Psoas muscle (tissue), 8 donors: Measurements from ENCODE around the gene FBXO36. TPM values are rescaled to one million over a fixed set of nuclear protein-coding genes. Genes with fewer than 3 reads are reported as not detected.

Experiments used
- ATAC-seq, 4 donors: fragments of 200-7000 bp; cut with Tn5 transposase; one replicate each; pipeline ENCODE4 v1.9.1; 2020; ENCODE audit warnings: moderate library complexity in 3 of 4, mild to moderate bottlenecking in 2 of 4
- DNase-seq, 2 donors: peaks; one replicate each; pipeline ENCODE4 v3.0.0-alpha.2; 2020
- H3K27ac ChIP-seq: fragments of 200-600 bp; one replicate; pipeline ENCODE4 v1.8.0; 2022
- H3K27me3 ChIP-seq, 3 donors: fragments of 200-600 bp in 1 of 3; one replicate each; pipeline versions ENCODE4 v1.6.1 to v1.8.0; 2013 to 2022; ENCODE audit warnings: low read length in 2 of 3, mild to moderate bottlenecking in 2 of 3, moderate library complexity in 1 of 3; ENCODE audit not compliant: insufficient read depth in 3 of 3
- H3K36me3 ChIP-seq, 2 donors: fragments of 200-600 bp in 1 of 2; one replicate each; pipeline versions ENCODE4 v1.6.1 to v1.8.0; 2013 to 2022; ENCODE audit warnings: low read depth in 1 of 2, mild to moderate bottlenecking in 1 of 2, moderate library complexity in 1 of 2; ENCODE audit not compliant: insufficient read depth in 1 of 2
- H3K4me1 ChIP-seq: fragments of 200-600 bp; one replicate; pipeline ENCODE4 v1.8.0; 2022
- H3K4me3 ChIP-seq: fragments of 200-600 bp; one replicate; pipeline ENCODE4 v1.8.0; 2022; ENCODE audit warnings: mild to moderate bottlenecking
- H3K9me3 ChIP-seq: fragments of 200-600 bp; one replicate; pipeline ENCODE4 v1.8.0; 2022
- CTCF ChIP-seq: fragments of 200-600 bp; IDR thresholded peaks from one replicate; pipeline ENCODE4 v1.8.0; 2022; ENCODE audit warnings: antibody characterized with exemption
- WGBS, 3 donors: extraction: QIAGEN DNeasy Blood & Tissue Kit; methylation state at CpG; one replicate each; pipeline versions ENCODE4 v1.1.6 to v1.1.7; 2013; 5-methylcytosine and 5-hydroxymethylcytosine counted together
- intact Hi-C, 2 donors: fragments of 100-400 bp; cut with DNase I; formaldehyde crosslinking; loops; one replicate each; pipeline versions ENCODE4 v1.11.0 to v1.14.2; 2022
- polyA plus RNA-seq, 3 donors: library from polyadenylated mRNA; stranded (reverse); fragments of 200-250 nt; gene quantifications; one replicate each; pipeline ENCODE4 v1.2.3, GENCODE V29; 2013
- total RNA-seq, 4 donors: library from RNA; stranded (reverse); fragmentation: NEBNext Ultra II Directional in 2 of 4; extraction: Animal tissue kit (Norgen Biotek cat#: 25700) in 2 of 4; gene quantifications; one replicate each; pipeline versions ENCODE4 v1.2.1 to v1.2.4, GENCODE V29; 2021 to 2023
- donor health status: healthy with polysubstance abuse.
- donor health status: DM: no; HTN: no; CAD: no; lungs with moderate emphysema.
- donor health status: Bipolar disorder and iron deficiency.
- donor health status: healthy.
- donor health status: DM: yes; HTN: yes; CAD: no.
- donor health status: DM: no; HTN: no; CAD: no.
- donor health status: DM: no; HTN: no; CAD: no.
- donor health status: DM: yes; HTN: yes; CAD: no.

FBXO36 gene
- total and polyA plus RNA-seq, 7 donors = 0.21 to 1.2 (median 0.60) TPM

- Histone ChIP-seq H3K9me3 (no peaks in the 10 kb centered on the region), H3K27ac (no peak overlapping the region), H3K36me3 (no peaks in the 10 kb centered on the region), H3K4me3 (no peak overlapping the region), H3K4me1 (no peaks in the 10 kb centered on the region), H3K27me3 (no peaks in the 10 kb centered on the region)
- 74 to 81% (median 77%) methylated on average over 3 of the region's 3 CpGs for WGBS, 3 donors
- no peak for ATAC-seq
- no peak for DNase-seq
- no peak for TF ChIP-seq CTCF
- intact Hi-C loops = no loop called here
These were observed 48.1 kb downstream of the FBXO36 start for GRCh38 chr2:229970406-229970805.

GRCh38 chr2:229971298-229971790, 49.0 kb downstream of the FBXO36 start:
- Histone ChIP-seq H3K36me3 (no peaks in the 10 kb centered on the region), H3K9me3 (no peaks in the 10 kb centered on the region), H3K4me1 (no peaks in the 10 kb centered on the region), H3K27ac (no peak overlapping the region), H3K27me3 (no peaks in the 10 kb centered on the region), H3K4me3 (no peak overlapping the region)
- intact Hi-C loops = no loop called here
- WGBS, 3 donors = 84 to 98% (median 97%) methylated on average over 3 of the region's 3 CpGs
- TF ChIP-seq CTCF = no peak
- no peak for ATAC-seq
- no peak for DNase-seq

DNA sequence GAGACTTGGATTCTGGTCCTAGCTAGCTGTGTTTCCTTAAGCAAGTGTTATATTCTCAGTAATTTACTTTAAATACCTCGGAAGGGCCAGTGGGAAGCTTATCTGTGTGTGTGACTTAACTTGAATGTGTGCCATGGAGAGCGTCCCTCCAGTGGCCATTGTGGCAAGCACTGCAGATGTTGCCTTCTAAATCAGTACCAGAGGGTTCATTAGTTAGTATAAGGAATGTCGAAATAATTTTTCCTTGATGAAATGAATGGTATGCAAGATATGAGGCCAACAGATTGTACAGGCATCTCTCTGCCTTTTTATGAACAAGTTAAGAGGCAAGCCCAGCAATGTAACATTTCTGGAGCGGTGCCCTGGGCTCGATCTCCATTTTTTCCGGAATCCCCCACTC, 52.0 kb downstream of the FBXO36 start:
- no peak for ATAC-seq
- DNase-seq = no peak
- no peaks in the 10 kb centered on the region for H3K27me3 ChIP-seq
- no peaks in the 10 kb centered on the region for H3K36me3 ChIP-seq
- TF ChIP-seq CTCF = no peak
- H3K27ac ChIP-seq = no peak overlapping the region
- no peaks in the 10 kb centered on the region for H3K4me1 ChIP-seq
- H3K9me3 ChIP-seq = no peaks in the 10 kb centered on the region
- intact Hi-C loops = no loop called here
- H3K4me3 ChIP-seq = no peak overlapping the region
- WGBS, 3 donors = 37 to 43% (median 39%) methylated on average over 6 of the region's 6 CpGs

DNA sequence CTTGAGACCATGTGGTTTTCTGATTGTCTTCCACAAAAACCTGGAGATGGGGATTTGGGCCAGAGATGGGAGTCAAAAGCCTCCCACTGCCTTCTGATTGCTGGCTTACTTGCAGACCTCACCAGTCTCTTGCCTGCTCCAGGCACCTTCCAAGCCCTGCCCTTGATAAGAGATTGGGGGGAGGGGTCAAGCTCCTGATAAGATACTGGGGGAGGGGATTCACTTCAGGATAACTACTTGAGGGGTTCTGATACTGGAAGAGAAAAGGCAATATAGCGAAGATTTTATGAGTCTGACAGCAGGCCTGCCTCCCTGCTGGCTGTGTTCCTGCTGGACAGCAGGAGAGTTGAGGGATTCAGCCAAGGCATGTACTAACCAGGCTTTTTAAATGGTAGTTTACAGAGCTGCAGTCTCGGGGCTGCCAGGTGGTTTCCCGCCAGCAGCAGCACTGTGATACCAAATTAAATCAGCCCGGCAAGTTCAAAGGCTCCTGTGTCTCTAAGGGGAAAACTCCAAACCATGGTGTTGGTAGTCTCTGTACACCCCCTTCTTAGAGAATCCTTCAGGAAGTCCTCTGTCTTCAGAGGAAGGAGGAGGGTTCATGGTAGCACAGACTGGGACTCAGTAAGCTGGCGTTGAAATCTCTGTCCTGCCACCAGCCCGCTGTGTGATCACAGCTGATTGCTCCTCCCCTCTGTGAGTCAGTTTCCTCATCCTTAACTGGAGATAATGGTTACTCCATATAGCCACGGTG, 58.3 kb downstream of the FBXO36 start:
- peak overlapping the region; percentile 44 for H3K27ac ChIP-seq
- DNase-seq (peak; percentile 41 to 69), ATAC-seq (peak; percentile 76 to 96 (median 90))
- H3K36me3 ChIP-seq = no peaks in the 10 kb centered on the region
- peaks cover 8% of the 10 kb centered on the region for H3K4me1 ChIP-seq
- peak overlapping the region; percentile 31 for H3K4me3 ChIP-seq
- no peaks in the 10 kb centered on the region for H3K27me3 ChIP-seq
- H3K9me3 ChIP-seq = no peaks in the 10 kb centered on the region
- intact Hi-C loops = no loop called here
- 14 to 22% (median 19%) methylated on average over 7 of the region's 7 CpGs for WGBS, 3 donors
- no peak for TF ChIP-seq CTCF
